Activated CD8-positive, alpha-beta memory T cell treated with anti-CD3 and anti-CD28 coated beads for 48 hours (primary cell): ENCODE data around the gene CNTN5.
"Not testable (repeated sequence)": the region's sequence is repeated elsewhere in the genome, so short reads cannot be mapped to it uniquely, and the experiment has no call there.

Source experiments
- DNase-seq, 3 experiments: peaks; one replicate each; pipeline ENCODE4 v3.0.0-alpha.2; 2020; ENCODE audit warnings: low read depth in 2 of 3, low spot score in 2 of 3

The CNTN5 gene

GRCh38 chr11:99716302-99716701 lies 695.6 kb downstream of the CNTN5 start:
- no peak for DNase-seq

- DNase-seq = no peak
Observed at GRCh38 chr11:99718291-99718690, 697.5 kb downstream of the CNTN5 start.

- no peak for DNase-seq
Observed at GRCh38 chr11:99739464-99740089, 718.8 kb downstream of the CNTN5 start.

GRCh38 chr11:99742501-99742900 lies 721.8 kb downstream of the CNTN5 start:
- no peak for DNase-seq

- no peak for DNase-seq
Observed at GRCh38 chr11:99759787-99760186, 739.0 kb downstream of the CNTN5 start.

GRCh38 chr11:99766811-99767210 lies 746.1 kb downstream of the CNTN5 start:
- no peak for DNase-seq

GRCh38 chr11:99773646-99774045 lies 752.9 kb downstream of the CNTN5 start:
- DNase-seq = no peak

- DNase-seq = no peak
Observed at GRCh38 chr11:99781074-99781473, 760.3 kb downstream of the CNTN5 start.

- no peak for DNase-seq
Observed at GRCh38 chr11:99791354-99791753, 770.6 kb downstream of the CNTN5 start.

GRCh38 chr11:99795999-99796398 lies 775.2 kb downstream of the CNTN5 start:
- DNase-seq = no peak

GRCh38 chr11:99803501-99803900 lies 782.8 kb downstream of the CNTN5 start:
- no peak for DNase-seq

- DNase-seq = no peak
Observed at GRCh38 chr11:99812516-99812915, 791.8 kb downstream of the CNTN5 start.

- no peak for DNase-seq
Observed at GRCh38 chr11:99814021-99814420, 793.3 kb downstream of the CNTN5 start.

- no peak for DNase-seq
Observed at GRCh38 chr11:99814738-99815137, 794.0 kb downstream of the CNTN5 start.

GRCh38 chr11:99818991-99819390 lies 798.2 kb downstream of the CNTN5 start:
- no peak for DNase-seq

GRCh38 chr11:99822846-99823565 lies 802.3 kb downstream of the CNTN5 start:
- DNase-seq = no peak

GRCh38 chr11:99836739-99837138 lies 816.0 kb downstream of the CNTN5 start:
- DNase-seq = not testable (repeated sequence)

- no peak for DNase-seq
Observed at GRCh38 chr11:99841885-99842284, 821.1 kb downstream of the CNTN5 start.

- no peak for DNase-seq
Observed at GRCh38 chr11:99865951-99866350, 845.2 kb downstream of the CNTN5 start.

GRCh38 chr11:99881610-99882009 lies 860.9 kb downstream of the CNTN5 start:
- no peak for DNase-seq

GRCh38 chr11:99884750-99885149 lies 864.0 kb downstream of the CNTN5 start:
- DNase-seq = no peak

- DNase-seq = no peak
Observed at GRCh38 chr11:99887481-99887880, 866.7 kb downstream of the CNTN5 start.

- no peak for DNase-seq
Observed at GRCh38 chr11:99893811-99894210, 873.1 kb downstream of the CNTN5 start.
